Measurements from ENCODE around the gene SCAMP2. TPM values are rescaled to one million over a fixed set of nuclear protein-coding genes. Genes with fewer than 3 reads are reported as not detected.

The SCAMP2 gene
- total RNA-seq, 1 donor = 31.3 TPM

GRCh38 chr15:74812533-74812932, 60.6 kb downstream of the SCAMP2 start, which contains the start of gene LMAN1L:
TSS of gene LMAN1L (plus strand) at chr15:74812835. CDS start at chr15:74812855, 20 bp downstream.
- Histone ChIP-seq H3K9me3 (ENCODE audit: low read depth, low read length) (no peaks in the 10 kb centered on the region), H3K4me3 (ENCODE audit: low read length) (no peak within 1 kb of the TSS), H3K4me1 (ENCODE audit: insufficient read depth, low read length) (peaks cover 4% of the 10 kb centered on the region), H3K27me3 (ENCODE audit: insufficient read depth, low read length) (no peaks in the 10 kb centered on the region)

GRCh38 chr15:74809956-74810355, 63.2 kb downstream of the SCAMP2 start:
- H3K9me3 ChIP-seq (ENCODE audit: low read depth, low read length) = no peaks in the 10 kb centered on the region
- H3K27me3 ChIP-seq (ENCODE audit: insufficient read depth, low read length) = no peaks in the 10 kb centered on the region
- peaks cover 4% of the 10 kb centered on the region for H3K4me1 ChIP-seq (ENCODE audit: insufficient read depth, low read length)
- H3K4me3 ChIP-seq (ENCODE audit: low read length) = no peak overlapping the region

GRCh38 chr15:74809242-74809641, 63.9 kb downstream of the SCAMP2 start:
- H3K4me3 ChIP-seq (ENCODE audit: low read length) = no peak overlapping the region
- H3K27me3 ChIP-seq (ENCODE audit: insufficient read depth, low read length) = no peaks in the 10 kb centered on the region
- no peaks in the 10 kb centered on the region for H3K9me3 ChIP-seq (ENCODE audit: low read depth, low read length)
- H3K4me1 ChIP-seq (ENCODE audit: insufficient read depth, low read length) = peaks cover 4% of the 10 kb centered on the region

GRCh38 chr15:74808840-74809229, 64.3 kb downstream of the SCAMP2 start:
- Histone ChIP-seq H3K4me1 (ENCODE audit: insufficient read depth, low read length) (peaks cover 4% of the 10 kb centered on the region), H3K27me3 (ENCODE audit: insufficient read depth, low read length) (no peaks in the 10 kb centered on the region), H3K9me3 (ENCODE audit: low read depth, low read length) (no peaks in the 10 kb centered on the region), H3K4me3 (ENCODE audit: low read length) (no peak overlapping the region)

GRCh38 chr15:74808078-74808839, 64.9 kb downstream of the SCAMP2 start:
- H3K9me3 ChIP-seq (ENCODE audit: low read depth, low read length) = no peaks in the 10 kb centered on the region
- H3K27me3 ChIP-seq (ENCODE audit: insufficient read depth, low read length) = no peaks in the 10 kb centered on the region
- no peak overlapping the region for H3K4me3 ChIP-seq (ENCODE audit: low read length)
- peaks cover 4% of the 10 kb centered on the region for H3K4me1 ChIP-seq (ENCODE audit: insufficient read depth, low read length)

- Histone ChIP-seq H3K4me1 (ENCODE audit: insufficient read depth, low read length) (peaks cover 4% of the 10 kb centered on the region), H3K27me3 (ENCODE audit: insufficient read depth, low read length) (no peaks in the 10 kb centered on the region), H3K4me3 (ENCODE audit: low read length) (no peak overlapping the region)
Measured at GRCh38 chr15:74807282-74807681, 65.9 kb downstream of the SCAMP2 start.

GRCh38 chr15:74804935-74805334, 68.2 kb downstream of the SCAMP2 start:
- H3K4me3 ChIP-seq (ENCODE audit: low read length) = no peak overlapping the region
- H3K4me1 ChIP-seq (ENCODE audit: insufficient read depth, low read length) = peaks cover 13% of the 10 kb centered on the region
- H3K9me3 ChIP-seq (ENCODE audit: low read depth, low read length) = no peaks in the 10 kb centered on the region
- H3K27me3 ChIP-seq (ENCODE audit: insufficient read depth, low read length) = no peaks in the 10 kb centered on the region

More at GRCh38 chr15:74807282-74807681, 65.9 kb downstream of the SCAMP2 start:
- no peaks in the 10 kb centered on the region for H3K9me3 ChIP-seq (ENCODE audit: low read depth, low read length)

GRCh38 chr15:74802862-74803447, 70.2 kb downstream of the SCAMP2 start:
- peaks cover 30% of the 10 kb centered on the region for H3K4me1 ChIP-seq (ENCODE audit: insufficient read depth, low read length)
- no peaks in the 10 kb centered on the region for H3K9me3 ChIP-seq (ENCODE audit: low read depth, low read length)
- no peak overlapping the region for H3K4me3 ChIP-seq (ENCODE audit: low read length)
- no peaks in the 10 kb centered on the region for H3K27me3 ChIP-seq (ENCODE audit: insufficient read depth, low read length)

- no peaks in the 10 kb centered on the region for H3K27me3 ChIP-seq (ENCODE audit: insufficient read depth, low read length)
Measured at GRCh38 chr15:74802290-74802689, 70.9 kb downstream of the SCAMP2 start.

GRCh38 chr15:74801311-74801997, 71.7 kb downstream of the SCAMP2 start:
- Histone ChIP-seq H3K27me3 (ENCODE audit: insufficient read depth, low read length) (no peaks in the 10 kb centered on the region), H3K4me1 (ENCODE audit: insufficient read depth, low read length) (peaks cover 45% of the 10 kb centered on the region), H3K9me3 (ENCODE audit: low read depth, low read length) (no peaks in the 10 kb centered on the region), H3K4me3 (ENCODE audit: low read length) (no peak overlapping the region)

More at GRCh38 chr15:74802290-74802689, 70.9 kb downstream of the SCAMP2 start:
- Histone ChIP-seq H3K9me3 (ENCODE audit: low read depth, low read length) (no peaks in the 10 kb centered on the region), H3K4me3 (ENCODE audit: low read length) (no peak overlapping the region), H3K4me1 (ENCODE audit: insufficient read depth, low read length) (peaks cover 36% of the 10 kb centered on the region)

GRCh38 chr15:74800559-74801094, 72.5 kb downstream of the SCAMP2 start:
- Histone ChIP-seq H3K4me3 (ENCODE audit: low read length) (no peak overlapping the region), H3K27me3 (ENCODE audit: insufficient read depth, low read length) (no peaks in the 10 kb centered on the region), H3K9me3 (ENCODE audit: low read depth, low read length) (no peaks in the 10 kb centered on the region), H3K4me1 (ENCODE audit: insufficient read depth, low read length) (peaks cover 53% of the 10 kb centered on the region)

- Histone ChIP-seq H3K4me3 (ENCODE audit: low read length) (no peak overlapping the region), H3K4me1 (ENCODE audit: insufficient read depth, low read length) (peaks cover 59% of the 10 kb centered on the region), H3K27me3 (ENCODE audit: insufficient read depth, low read length) (no peaks in the 10 kb centered on the region), H3K9me3 (ENCODE audit: low read depth, low read length) (no peaks in the 10 kb centered on the region)
Measured at GRCh38 chr15:74799856-74800558, 73.2 kb downstream of the SCAMP2 start.

- H3K9me3 ChIP-seq (ENCODE audit: low read depth, low read length) = no peaks in the 10 kb centered on the region
- H3K27me3 ChIP-seq (ENCODE audit: insufficient read depth, low read length) = no peaks in the 10 kb centered on the region
- H3K4me3 ChIP-seq (ENCODE audit: low read length) = no peak overlapping the region
- H3K4me1 ChIP-seq (ENCODE audit: insufficient read depth, low read length) = peaks cover 66% of the 10 kb centered on the region
Measured at GRCh38 chr15:74799255-74799855, 73.8 kb downstream of the SCAMP2 start.
